ENCODE results near the gene SLC22A5. TPM values are rescaled to one million over a fixed set of nuclear protein-coding genes. Genes with fewer than 3 reads are reported as not detected.

Gene SLC22A5
- total RNA-seq, 1 donor from 2014 or later, result 21.6 TPM

DNA sequence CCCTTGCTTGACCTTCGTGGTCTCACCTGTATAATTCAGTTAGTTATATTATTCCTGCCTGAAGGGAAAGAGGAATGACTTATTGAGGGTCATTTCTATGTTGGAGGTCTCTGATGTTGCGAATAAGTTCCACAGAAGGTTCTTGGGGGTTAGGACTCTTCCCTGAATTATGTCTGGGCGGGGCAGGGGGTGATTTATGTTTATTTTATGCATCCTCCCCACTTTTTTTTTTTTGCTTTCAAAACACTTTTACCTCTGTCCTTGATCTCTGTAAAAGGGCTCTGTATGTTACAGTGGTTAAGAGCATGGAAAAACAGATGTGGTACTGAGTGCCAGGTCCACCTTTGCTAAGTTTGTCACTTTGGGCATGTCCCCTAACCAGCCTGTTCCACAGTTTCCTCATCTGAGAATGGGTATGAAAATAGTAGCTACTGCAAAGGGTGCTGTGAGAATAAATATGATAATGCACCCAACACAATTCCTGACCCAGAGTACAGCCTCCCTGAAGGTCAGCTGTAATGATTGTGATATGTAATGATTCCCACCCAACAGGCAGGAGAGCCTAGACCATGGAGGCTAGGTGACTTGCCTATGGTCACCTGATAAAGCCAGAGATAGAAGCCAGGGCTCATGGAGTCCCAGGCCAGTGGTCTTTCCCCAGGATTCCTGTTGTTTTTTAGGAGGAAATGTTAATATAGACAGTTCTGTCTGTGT lies 54.8 kb downstream of the SLC22A5 start:
- TF ChIP-seq, protein P1, sequence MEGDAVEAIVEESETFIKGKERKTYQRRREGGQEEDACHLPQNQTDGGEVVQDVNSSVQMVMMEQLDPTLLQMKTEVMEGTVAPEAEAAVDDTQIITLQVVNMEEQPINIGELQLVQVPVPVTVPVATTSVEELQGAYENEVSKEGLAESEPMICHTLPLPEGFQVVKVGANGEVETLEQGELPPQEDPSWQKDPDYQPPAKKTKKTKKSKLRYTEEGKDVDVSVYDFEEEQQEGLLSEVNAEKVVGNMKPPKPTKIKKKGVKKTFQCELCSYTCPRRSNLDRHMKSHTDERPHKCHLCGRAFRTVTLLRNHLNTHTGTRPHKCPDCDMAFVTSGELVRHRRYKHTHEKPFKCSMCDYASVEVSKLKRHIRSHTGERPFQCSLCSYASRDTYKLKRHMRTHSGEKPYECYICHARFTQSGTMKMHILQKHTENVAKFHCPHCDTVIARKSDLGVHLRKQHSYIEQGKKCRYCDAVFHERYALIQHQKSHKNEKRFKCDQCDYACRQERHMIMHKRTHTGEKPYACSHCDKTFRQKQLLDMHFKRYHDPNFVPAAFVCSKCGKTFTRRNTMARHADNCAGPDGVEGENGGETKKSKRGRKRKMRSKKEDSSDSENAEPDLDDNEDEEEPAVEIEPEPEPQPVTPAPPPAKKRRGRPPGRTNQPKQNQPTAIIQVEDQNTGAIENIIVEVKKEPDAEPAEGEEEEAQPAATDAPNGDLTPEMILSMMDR (conservative IDR thresholded peaks at IDR 0.05), result no peak
- H3K4me3 Mint-ChIP-seq, result no peak overlapping the region
- H3K27me3 Mint-ChIP-seq, result no peaks in the 10 kb centered on the region
- peaks cover 10% of the 10 kb centered on the region for H3K36me3 Mint-ChIP-seq
- peaks cover 64% of the 10 kb centered on the region for H3K4me1 Mint-ChIP-seq (ENCODE audit: unreplicated experiment)
- DNase-seq (ENCODE audit: extremely low spot score, unreplicated experiment), result no peak
- no peaks in the 10 kb centered on the region for H3K9me3 Mint-ChIP-seq
- peak overlapping the region; percentile 68 for H3K27ac Mint-ChIP-seq

DNA sequence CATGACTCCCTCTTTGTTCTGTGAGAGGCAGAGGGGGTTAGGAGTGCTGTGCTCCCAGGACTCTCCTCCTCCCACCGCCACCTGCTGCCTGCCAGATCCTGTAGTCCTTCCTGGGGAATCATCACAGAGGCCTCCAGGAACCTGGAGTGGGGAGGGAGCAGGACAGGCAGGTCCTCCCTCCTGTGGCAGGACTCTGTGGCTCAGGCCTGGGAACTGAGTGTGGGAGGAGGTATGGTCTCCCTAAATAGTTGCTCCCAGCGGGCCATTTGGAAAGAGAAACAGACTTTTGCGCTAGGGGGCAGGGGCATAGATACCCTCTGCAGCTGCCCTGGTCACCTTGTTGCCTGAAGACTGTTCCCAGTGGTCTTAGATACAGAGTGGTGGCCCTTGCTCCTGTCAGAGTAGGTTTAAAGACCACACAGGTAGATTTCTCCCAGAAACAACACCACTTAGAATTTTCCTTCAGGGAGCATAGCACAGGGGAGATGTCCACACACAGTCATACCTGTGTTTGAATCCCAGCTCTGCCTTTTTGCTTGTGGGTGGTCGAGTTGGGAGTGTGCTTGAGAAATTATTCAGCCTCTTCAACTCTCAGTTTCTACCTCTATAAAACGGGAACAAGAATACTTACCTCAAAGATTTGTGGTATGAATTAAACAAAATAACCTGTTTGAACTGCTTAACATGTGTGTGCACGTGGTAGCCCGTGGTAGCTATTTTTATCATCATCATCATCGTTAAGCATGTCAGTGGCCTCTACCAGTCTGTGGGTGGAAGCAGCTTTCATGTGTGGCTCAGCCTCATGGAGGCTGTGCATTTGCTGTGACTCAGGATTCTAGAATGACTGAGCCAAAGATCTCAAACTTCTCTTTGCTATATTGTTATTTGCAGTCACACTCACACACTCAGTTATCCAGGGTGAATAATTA lies 55.8 kb downstream of the SLC22A5 start:
- no peaks in the 10 kb centered on the region for H3K9me3 Mint-ChIP-seq
- no peaks in the 10 kb centered on the region for H3K27me3 Mint-ChIP-seq
- H3K27ac Mint-ChIP-seq, result peak overlapping the region; percentile 52
- peak overlapping the region; percentile 15 for H3K4me3 Mint-ChIP-seq
- DNase-seq (ENCODE audit: extremely low spot score, unreplicated experiment), result no peak
- H3K4me1 Mint-ChIP-seq (ENCODE audit: unreplicated experiment), result peaks cover 61% of the 10 kb centered on the region
- TF ChIP-seq, protein P1 (conservative IDR thresholded peaks at IDR 0.05), result no peak
- peaks cover 8% of the 10 kb centered on the region for H3K36me3 Mint-ChIP-seq

DNA sequence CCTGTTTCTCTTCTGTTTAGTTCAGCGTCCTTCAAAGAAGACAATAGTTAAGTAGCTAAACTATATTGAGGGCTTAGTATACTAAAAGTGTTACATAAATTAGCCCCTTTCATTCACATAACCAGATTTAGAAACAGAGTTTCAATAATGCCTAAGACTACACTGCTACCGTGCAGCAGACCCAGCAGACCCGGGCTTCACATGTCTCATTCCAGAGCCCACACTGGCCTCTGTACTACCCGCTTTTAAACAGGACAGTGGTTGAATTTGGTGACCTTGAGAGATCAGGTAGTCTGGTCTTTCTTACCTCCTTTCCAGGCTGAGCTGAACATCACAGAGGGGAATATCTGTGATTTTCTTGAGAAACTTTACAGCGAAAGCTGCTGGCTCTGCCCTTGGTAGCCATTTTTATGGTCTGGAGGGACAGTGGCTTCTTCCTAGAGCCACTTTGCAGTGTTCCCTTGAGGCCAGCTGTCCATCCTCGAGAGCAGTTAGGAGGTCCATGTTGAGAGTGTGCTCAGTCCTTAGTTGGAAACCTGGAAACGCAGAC lies 56.5 kb downstream of the SLC22A5 start:
- Mint-ChIP-seq H3K27me3 (no peaks in the 10 kb centered on the region), H3K36me3 (peaks cover 8% of the 10 kb centered on the region), H3K27ac (peak overlapping the region; percentile 96), H3K4me3 (no peak overlapping the region), H3K4me1 (ENCODE audit: unreplicated experiment) (peaks cover 57% of the 10 kb centered on the region), H3K9me3 (no peaks in the 10 kb centered on the region)
- TF ChIP-seq, protein P1 (conservative IDR thresholded peaks at IDR 0.05), result no peak
- no peak for DNase-seq (ENCODE audit: extremely low spot score, unreplicated experiment)

DNA sequence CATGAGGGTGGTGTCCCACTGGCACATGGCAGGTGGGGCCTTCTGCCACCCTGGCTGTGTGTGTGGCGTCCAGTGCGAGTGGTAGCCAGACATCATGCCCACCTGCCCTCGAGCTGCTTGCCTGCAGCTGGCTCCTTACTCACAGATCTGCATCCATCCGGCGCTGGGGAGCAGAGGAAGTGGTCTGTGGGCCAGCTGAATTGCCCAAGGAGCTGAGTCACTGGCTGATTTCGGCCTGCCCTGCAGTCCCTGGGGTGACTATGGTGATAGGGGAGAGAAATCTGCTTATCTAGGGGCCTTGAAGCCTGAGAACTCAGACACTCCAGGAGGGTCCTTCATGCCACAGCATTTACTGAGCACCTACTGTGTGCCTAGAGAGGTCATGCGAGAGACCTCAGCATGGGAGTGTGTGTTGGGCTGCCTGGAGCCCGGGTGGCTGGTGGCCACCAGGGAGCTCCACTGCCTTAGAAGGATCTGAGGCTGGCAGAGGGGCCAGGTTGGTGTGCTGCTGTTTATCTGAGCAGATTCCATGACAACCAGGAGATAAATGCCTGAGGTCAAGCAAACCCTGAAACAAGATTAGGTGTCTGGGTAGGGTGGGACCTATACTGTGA lies 57.1 kb downstream of the SLC22A5 start:
- Mint-ChIP-seq H3K27me3 (no peaks in the 10 kb centered on the region), H3K36me3 (peaks cover 5% of the 10 kb centered on the region), H3K4me1 (ENCODE audit: unreplicated experiment) (peaks cover 52% of the 10 kb centered on the region), H3K9me3 (no peaks in the 10 kb centered on the region), H3K4me3 (no peak overlapping the region), H3K27ac (peak overlapping the region; percentile 96)
- TF ChIP-seq, protein P1 (conservative IDR thresholded peaks at IDR 0.05), result no peak
- DNase-seq (ENCODE audit: extremely low spot score, unreplicated experiment), result no peak
